ENCODE data around the gene RPS6KA2. TPM values are rescaled to one million over a fixed set of nuclear protein-coding genes. Genes with fewer than 3 reads are reported as not detected.
A peak's percentile ranks its signal among the peaks of the same experiment; 100 is the strongest.

Gene RPS6KA2
- total RNA-seq, 1 donor from 2014 or later, result 50.2 TPM

DNA sequence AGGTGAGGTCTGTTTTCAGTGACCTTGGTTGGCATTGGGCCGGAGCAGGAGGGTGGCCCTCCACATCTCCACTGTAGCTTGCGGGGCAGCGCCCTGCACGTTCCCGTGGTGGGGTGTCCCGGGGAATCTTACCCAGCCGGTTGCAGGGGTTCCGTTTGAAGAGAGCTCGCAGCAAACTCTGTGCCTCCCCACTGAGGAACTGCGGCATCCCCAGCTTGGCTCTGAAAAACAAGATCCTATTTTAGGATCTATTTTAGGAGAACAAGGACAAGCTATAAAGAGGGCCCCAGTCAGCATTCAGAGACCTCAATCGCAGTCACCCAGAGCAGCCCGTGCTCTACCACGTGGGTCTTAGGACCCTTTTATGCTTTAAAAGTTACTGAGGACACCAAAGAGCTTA is 138.3 kb downstream of the RPS6KA2 start:
- ATAC-seq (ENCODE audit: poor library complexity), result peak; percentile 52
- intact Hi-C loops (cut with DNase I), result no loop called here
- no peak for DNase-seq

DNA sequence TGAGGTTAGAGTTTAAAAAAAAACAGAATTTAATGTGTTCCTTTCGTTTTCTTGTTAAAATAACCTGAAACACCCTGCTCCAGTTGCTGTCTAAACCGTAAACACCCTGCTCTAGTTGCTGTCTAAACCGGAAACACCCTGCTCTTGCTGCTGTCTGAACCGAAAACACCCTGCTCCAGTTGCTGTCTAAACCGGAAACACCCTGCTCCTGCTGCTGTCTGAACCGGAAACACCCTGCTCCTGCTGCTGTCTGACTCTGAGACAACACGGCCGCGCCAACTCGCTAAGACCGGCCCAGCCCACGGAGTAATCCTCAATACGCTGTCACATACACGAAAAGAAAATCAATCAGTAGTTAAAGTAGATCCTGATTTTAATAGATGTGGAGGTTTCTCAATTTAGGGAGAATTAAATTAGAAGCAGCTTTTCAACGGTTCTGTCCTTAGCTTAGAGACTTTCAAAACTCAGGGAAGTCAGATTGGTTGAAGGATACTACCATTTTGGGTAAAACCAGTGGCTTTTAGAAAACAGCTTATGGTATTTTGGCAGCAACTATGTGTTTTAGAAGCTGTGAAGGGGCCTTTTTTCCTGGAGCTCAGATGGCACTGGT is 138.9 kb downstream of the RPS6KA2 start:
- peak; percentile 77 for DNase-seq
- ATAC-seq (ENCODE audit: poor library complexity), result peak; percentile 68
- intact Hi-C loops (cut with DNase I), result no loop called here

DNA sequence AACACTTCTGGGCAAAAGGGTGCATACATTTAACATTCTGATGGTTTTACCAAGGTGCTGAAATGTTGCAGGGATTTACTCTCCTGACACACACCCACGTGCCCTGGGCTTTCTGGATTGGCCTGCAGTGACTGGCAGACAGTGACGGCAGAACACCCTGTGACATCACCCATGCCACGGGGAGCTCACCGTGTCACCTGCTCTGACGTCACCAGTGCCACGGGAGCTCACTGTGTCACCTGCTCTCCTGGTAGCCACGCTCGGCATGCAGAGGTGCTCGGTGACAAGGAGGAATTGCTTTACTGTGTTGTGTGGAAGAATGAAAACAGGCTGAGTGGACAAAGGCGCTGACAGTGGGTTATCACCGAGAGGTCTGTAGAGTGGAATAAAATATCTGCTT is 139.9 kb downstream of the RPS6KA2 start:
- ATAC-seq (ENCODE audit: poor library complexity), result no peak
- DNase-seq, result no peak
- intact Hi-C loops (cut with DNase I), result no loop called here

DNA sequence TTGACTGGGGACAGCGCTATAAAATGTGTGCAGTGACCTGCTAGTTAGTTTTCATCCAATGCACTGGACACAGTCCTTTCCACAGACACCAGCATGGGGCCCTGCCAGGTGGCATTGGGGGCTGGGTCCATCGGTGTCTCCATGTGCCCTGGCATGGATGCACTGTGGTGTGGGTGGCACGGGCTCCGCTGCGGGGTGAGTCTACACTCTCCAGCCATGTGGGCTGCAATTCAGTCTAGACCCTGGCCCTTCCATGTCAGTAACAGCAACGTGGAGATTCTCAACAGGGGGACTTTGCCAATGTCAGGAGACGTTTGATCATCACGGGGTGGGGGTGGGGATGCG is 140.5 kb downstream of the RPS6KA2 start:
- DNase-seq (no peak), ATAC-seq (ENCODE audit: poor library complexity) (no peak)
- intact Hi-C loops (cut with DNase I), result no loop called here

DNA sequence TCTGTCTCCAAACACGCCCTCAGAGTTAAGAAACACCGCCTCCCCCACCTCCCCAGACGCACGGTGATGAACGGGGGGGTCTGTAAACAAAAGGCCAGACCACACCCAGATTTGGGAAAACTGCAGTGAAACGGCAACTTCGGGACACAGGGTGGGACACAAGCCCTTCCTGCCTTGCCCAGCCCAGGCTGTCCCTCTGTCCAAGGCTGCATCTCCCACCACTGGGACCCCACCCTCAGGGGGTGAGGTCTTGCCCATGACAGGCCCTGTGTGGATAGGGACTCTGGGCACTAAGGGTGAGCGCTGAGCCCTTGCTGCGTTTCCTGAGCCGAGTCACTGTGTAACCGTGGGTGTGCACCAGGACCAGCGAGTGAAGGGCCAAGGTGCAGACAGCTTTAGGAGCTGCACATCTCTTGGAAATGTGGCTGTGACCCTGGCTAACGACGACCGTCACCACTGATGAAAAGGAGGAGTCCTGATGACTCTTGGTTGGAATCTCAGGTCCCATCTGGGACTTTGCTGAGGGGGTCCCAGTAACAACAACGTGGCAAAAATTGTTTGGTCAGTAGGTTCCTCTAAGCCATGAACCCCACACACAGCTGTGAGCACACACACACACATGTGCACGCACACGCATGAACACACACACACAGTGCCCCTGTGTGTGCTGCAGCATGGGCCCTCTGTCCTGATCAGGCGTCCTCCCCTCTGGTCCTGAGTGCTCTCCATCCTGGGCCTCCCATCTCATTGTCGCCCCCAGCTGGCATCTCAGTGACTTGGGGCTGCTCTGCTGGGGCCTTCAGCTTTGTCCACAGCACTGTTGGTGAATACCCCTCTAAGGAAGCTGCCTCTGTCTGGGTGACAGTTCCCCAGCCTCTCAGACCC is 141.2 kb downstream of the RPS6KA2 start:
- ATAC-seq (ENCODE audit: poor library complexity) (no peak), DNase-seq (peak; percentile 34)
- intact Hi-C loops (cut with DNase I), result no loop called here

DNA sequence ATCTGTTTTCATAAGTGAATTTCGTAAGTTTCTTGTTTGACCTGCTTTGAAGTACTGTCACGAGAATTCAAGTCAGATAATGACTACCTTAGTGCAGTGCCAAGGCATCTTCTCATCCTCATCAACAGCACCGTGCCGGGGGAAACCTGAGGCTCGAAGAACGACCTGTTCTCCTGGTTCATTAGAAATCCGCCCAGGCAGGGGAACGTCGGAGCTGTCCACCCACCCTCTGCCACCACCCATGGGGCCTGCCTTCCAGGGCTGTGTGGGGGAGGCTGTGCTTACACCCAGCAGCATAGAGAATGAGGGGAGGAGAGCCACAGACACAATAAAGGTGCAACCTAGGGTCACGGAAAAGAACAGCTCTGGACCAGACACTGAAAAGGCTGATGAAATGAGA is 142.2 kb downstream of the RPS6KA2 start:
- no peak for ATAC-seq (ENCODE audit: poor library complexity)
- DNase-seq, result peak; percentile 31
- intact Hi-C loops (cut with DNase I), result no loop called here

DNA sequence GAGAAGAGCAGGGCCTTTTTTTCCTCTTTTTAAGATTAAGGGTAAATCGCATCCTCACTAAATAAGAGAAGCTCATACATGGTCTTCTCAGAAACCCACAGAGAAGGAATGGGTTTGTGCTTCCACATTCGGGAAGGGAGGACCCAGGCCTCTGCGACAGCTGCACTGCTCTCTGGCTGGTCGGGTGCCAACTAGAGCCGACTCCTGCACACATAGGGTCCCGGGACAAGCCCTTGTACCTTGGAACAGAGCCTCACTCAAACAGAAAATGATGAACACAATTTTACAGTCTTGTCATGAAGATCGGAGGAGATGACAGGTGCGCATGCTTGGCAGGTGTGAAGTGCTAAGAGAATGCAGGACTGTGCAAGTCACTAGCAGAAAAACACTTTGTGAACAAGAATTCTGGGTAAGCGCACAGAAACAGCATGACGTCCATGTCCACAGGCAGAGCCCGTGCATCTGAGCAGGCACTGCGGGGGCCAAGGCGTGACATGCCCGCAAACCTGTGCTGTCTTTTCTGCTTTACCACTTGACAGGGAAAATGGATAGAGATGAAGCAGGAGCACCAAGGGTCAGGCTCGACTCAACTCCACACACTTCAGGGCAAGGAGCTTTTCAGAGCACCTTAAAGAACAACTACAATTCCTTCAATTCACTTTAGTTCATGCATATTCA is 143.3 kb downstream of the RPS6KA2 start:
- no peak for ATAC-seq (ENCODE audit: poor library complexity)
- DNase-seq, result peak; percentile 36
- intact Hi-C loops (cut with DNase I), result no loop called here

DNA sequence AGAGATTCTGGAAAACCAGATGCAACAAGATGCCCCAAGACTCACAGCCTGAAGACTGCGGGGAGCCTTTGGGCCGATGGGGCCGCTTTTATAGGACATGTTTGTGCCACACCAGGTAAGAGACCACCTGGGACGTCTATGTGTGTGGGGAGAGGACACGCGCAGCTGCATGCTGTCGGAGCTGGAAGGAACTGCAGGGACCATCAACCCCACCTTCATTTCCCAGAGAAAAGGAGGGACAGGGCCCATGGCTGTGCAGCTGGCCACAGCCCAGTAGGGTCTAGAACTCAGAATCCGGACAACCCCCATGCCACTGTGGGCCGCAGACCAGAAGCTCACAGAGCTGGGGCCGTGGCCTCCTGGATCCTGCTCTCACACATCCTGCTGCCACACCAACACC is 144.0 kb downstream of the RPS6KA2 start:
- peak; percentile 24 for DNase-seq
- intact Hi-C loops (cut with DNase I), result no loop called here
- no peak for ATAC-seq (ENCODE audit: poor library complexity)

DNA sequence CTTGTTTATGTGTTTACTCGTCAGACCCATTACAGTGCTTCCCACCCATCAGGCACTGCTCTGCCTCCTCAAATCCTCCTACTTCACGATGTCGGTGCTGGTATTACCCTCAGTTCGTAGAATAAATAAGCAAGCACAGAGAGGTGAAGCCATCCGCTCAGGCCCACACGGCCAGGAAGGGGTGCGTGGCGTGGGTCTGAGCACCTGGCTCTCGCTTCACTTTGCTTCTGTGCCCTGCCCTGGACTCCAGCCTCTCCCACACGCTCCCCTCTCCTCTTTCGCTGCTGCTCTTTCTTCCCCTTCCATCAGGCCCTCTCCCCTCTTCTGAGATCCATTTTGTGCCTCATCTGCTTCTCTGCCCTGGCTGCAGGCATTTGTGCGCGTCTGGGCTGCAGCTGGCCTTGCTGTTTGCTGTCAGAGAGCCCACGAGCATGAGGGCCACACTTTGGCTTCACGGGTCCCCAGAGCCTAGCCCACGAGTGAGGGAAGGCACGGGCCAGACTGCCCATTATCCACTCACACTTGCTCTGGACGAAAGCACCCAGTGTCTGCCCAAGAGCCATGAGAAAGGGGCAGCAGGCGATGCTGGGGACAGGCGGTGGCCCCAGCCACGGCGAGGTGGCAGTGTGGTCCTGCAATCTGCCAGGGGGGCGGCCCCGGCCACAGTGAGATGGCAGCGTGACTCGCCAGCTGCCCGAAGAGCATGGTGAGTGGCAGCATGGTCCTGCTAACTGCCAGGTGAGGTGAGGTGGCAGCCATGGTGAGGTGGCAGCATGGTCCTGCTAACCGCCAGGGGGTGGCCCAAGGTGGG is 148.1 kb downstream of the RPS6KA2 start:
- DNase-seq (no peak), ATAC-seq (ENCODE audit: poor library complexity) (no peak)
- intact Hi-C loops (cut with DNase I), result no loop called here

DNA sequence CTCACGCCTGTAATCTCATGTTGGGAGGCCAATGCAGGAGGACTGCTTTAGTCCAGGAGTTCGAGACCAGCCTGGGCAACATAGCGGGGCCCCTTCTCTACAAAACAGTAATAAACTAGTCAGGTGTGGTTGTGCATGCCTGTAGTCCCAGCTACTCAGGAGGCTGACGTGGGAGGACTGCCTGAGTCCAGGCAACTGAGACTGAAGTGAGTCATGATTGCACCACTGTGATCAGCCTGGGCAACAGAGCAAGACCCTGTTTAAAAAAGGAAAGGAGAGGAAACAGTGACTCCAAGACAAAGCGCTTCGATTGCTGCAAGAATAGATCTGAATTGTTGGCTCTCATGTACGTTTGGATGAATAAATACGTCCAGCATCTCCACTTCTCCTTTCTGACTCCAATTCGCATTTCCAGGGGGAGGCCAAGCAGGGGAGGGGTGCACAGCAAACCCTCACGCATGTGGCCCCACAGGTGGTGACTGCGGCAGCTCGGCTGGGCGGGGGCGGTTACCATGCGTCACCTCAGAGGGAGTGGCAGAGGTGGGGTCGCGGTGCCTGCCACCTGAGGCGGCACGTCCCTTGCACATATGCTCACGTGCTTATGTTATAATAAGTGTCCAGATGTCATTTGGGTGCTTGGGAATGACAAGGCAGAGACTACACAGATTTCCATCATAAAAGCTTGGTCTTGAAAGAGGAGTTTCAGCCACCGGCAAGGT is 149.2 kb downstream of the RPS6KA2 start:
- ATAC-seq (ENCODE audit: poor library complexity) (no peak), DNase-seq (no peak)
- intact Hi-C loops (cut with DNase I), result no loop called here

DNA sequence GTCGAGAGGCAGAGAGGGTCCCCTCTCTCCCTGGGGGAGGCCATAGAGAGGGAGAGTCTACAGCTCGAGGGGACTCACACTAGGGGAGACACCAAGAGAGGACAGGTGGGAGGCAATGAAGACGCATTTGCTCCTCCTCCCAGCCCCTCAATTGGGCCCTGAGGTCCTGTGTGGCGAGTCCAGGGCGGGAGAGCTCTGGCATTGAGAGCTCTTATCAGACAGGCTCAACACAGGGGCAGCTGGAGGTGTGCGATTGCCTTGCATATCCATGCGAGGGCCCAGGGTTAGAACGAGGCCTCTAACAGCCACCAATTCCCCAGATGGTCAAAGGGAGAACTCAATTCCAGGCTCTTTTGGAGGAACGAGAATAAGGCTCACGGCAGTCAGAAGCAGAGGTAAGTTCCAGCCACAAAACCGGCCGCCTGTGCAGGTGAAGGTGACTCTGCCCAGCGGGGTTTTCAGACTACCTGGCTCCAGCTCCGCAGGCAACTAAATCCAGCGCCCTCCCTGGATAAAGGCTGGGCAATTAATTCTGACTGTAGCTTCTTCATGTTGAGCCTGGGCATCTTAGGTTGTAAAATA is 150.3 kb downstream of the RPS6KA2 start:
- ATAC-seq (ENCODE audit: poor library complexity) (no peak), DNase-seq (peak; percentile 31)
- intact Hi-C loops (cut with DNase I), result no loop called here

DNA sequence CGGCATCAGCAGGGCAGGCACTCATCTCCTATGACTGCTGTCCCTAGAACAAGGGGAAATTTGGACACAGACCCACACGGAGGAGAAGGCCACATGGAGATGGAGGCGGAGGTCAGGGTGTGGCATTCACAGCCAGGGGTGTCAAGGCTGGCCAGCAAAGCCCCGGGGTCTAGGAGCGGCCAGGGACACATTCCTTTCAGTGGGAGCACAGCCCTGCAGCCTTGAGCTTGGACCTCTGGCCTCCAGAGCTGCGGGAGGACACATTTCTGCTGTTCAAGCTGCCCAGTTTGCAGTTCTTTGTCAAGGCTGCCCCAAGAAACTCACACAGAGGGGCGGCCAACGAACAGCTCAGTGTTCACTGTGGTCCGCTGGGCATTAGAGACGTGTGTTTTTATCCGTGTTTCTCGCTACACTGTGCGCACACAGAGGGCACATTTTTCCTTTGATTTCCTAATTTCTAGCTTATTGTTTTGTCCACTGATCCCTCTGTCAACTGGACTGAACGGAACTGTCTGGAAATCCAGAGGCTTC is 150.9 kb downstream of the RPS6KA2 start:
- intact Hi-C loops (cut with DNase I), result no loop called here
- no peak for ATAC-seq (ENCODE audit: poor library complexity)
- peak; percentile 18 for DNase-seq

DNA sequence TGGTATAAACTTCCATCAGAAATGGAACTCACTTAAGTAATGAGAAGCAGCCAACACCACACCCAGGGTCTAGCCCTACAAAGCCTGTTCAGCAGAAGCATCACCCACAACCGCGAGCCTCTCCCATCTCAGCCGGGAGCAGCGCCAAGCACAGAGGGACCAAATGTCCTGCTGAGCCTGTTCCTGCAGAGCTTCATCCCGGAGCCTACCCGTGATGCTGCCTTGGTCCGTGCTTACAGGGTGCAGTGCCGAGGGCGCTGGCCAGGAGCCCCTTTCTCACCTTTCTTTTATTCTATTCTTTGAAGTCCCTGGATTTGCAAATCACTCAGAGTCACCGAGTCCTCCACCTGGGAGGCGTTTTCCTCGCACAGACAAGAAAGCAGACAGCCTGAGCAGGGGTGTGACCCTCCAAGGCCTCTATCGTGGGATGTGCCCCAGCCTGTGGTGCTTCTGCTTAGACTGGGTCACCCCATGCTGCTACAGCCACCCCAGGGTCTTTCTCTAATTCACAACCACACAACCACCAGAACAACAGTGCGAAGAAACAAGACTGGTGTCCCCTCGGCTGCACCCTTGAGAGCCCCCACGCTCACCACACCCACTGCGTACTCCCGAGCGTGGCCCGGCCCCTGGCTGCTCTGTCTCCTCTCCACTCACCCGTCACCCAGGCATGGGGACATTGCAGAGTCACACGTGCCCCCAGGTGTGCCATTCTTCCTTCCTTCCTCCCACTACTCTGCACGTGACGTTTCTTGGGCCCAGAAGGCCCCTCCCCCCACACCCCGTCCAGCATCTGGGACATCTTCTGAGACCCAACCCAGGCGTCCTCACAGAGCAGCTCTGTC is 152.1 kb downstream of the RPS6KA2 start:
- DNase-seq (peak; percentile 28), ATAC-seq (ENCODE audit: poor library complexity) (no peak)
- intact Hi-C loops (cut with DNase I), result no loop called here

DNA sequence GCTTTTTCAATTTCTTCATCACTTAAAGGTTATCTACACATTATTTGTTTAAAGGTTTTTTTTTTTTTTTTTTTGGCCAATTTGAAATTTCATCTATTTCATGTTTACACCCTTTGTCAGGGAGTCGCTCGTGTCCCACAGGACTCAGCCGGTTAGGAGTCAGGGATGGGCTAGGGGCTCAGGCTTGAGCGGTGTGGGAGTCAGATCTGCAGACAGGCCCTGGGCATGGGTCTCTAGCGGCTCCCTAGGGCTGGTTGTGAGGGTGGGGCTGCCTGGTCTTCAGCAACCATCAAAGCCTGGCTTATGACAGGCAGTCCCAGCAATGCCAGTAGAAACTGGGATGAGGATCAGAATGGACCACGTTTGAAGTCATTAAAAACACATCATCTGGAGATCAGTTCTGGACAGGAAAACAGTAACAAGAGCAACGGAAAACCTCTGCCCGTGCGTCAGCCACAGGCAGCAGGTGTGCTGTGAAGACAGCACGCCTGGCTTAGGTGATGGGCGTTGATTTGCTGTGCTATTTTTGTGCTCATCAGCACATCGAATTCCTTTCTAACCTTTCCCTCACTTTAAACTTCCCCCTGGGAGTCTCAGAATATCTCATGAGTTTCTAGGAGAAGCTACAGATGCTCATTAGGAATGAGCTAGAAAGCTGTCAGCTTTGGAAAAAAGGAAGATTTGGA is 153.0 kb downstream of the RPS6KA2 start:
- ATAC-seq (ENCODE audit: poor library complexity) (no peak), DNase-seq (no peak)
- intact Hi-C loops (cut with DNase I), result no loop called here

DNA sequence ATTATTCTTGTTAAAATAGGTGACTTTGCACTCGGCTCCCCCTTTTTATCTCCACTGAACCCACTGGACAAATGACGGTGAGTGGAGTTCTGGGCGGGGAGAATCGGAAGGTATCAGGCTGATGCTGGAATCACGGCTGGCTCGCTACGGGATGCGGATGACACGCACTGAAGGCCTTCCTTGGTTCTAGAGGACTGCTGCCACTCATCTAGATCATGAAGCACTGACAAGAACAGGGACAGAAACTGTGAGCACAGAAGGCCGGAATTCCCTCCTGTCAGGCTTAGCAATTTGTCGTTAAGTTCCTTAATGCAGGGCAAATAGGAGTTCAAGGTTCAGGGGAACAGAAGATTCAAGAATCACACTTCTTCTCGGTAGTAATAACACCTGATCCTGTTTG is 154.4 kb downstream of the RPS6KA2 start:
- ATAC-seq (ENCODE audit: poor library complexity), result no peak
- intact Hi-C loops (cut with DNase I), result no loop called here

DNA sequence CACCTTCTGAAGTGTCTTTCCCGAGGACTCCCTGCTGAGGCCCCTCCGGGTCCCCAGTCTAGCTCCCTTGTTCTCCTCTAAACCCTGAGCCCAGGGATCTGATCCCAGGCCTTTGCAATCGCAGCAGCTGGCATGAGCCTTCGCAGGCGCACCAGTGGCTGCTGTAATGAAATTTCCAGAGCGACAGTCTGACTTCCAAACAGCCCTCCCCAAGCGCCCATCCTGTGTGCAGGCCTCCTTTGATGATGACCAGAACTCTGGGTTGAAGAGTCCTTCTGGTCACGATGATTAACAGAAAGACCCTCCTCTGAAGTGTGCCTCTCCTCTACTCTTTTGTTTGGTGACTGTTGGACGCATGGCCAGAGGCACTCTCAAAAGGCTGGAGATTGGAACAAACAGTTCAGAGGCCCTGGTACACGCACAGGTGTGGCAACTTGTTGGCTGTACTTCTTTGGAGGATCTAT is 155.2 kb downstream of the RPS6KA2 start:
- ATAC-seq (ENCODE audit: poor library complexity) (no peak), DNase-seq (no peak)
- intact Hi-C loops (cut with DNase I), result no loop called here

More for the DNA sequence above, 154.4 kb downstream of the RPS6KA2 start:
- no peak for DNase-seq

Data from Right ventricle myocardium superior (tissue), 1 donor.